Gastrocnemius medialis (tissue), 4 donors: ENCODE measurements around the gene PHF2. TPM values are rescaled to one million over a fixed set of nuclear protein-coding genes. Genes with fewer than 3 reads are reported as not detected.

Experiments
- ATAC-seq, 2 donors: fragments of 150-250 bp; one replicate each; pipeline ENCODE4 v1.9.1; 2016
- DNase-seq, 2 donors: peaks; one replicate each; pipeline ENCODE4 v3.0.0-alpha.2; 2019
- H3K27ac ChIP-seq, 4 donors: fragments of 200-600 bp; sonication (generic); 1 replicate in 1 of 4; 2 replicates in 3 of 4; pipeline ENCODE4 v1.5.1; 2016 to 2018; ENCODE audit warnings: mild to moderate bottlenecking in 2 of 4, moderate library complexity in 1 of 4
- H3K27me3 ChIP-seq, 3 donors: fragments of 200-600 bp; sonication (generic) in 2 of 3; 1 replicate in 1 of 3; 2 replicates in 2 of 3; pipeline versions ENCODE4 v1.5.1 to v1.6.0; 2016 to 2019; ENCODE audit warnings: mild to moderate bottlenecking in 1 of 3, moderate library complexity in 1 of 3
- H3K36me3 ChIP-seq, 2 donors: fragments of 200-600 bp; sonication (generic) in 1 of 2; one replicate each; pipeline ENCODE4 v1.5.1; 2017 to 2018
- H3K4me1 ChIP-seq, 2 donors: fragments of 200-600 bp; sonication (generic) in 1 of 2; one replicate each; pipeline ENCODE4 v1.5.1; 2016 to 2017; ENCODE audit warnings: mild to moderate bottlenecking in 2 of 2
- H3K4me3 ChIP-seq, 4 donors: fragments of 200-600 bp; sonication (generic) in 3 of 4; 1 replicate in 1 of 4; 2 replicates in 3 of 4; pipeline ENCODE4 v1.5.1; 2016 to 2019; ENCODE audit warnings: mild to moderate bottlenecking in 2 of 4
- H3K9me3 ChIP-seq, 3 donors: fragments of 200-600 bp; sonication (generic) in 2 of 3; 1 replicate in 1 of 3; 2 replicates in 2 of 3; pipeline ENCODE4 v1.5.1; 2016 to 2019
- CTCF ChIP-seq, 5 experiments: fragments of 450-650 bp in 3 of 5; fragments of 200-600 bp in 2 of 5; sonication (generic) in 2 of 5; IDR thresholded peaks in 4 of 5; conservative IDR thresholded peaks in 1 of 5; 1 replicate in 4 of 5; 2 replicates in 1 of 5; pipeline ENCODE4 v1.5.1; 2016 to 2019; ENCODE audit warnings: antibody characterized with exemption in 5 of 5, mild to moderate bottlenecking in 3 of 5, moderate library complexity in 3 of 5
- POLR2A ChIP-seq, 2 donors: fragments of 450-650 bp; IDR thresholded peaks; one replicate each; pipeline ENCODE4 v1.6.1; 2017; ENCODE audit warnings: antibody characterized with exemption in 2 of 2, mild to moderate bottlenecking in 2 of 2, moderate library complexity in 2 of 2
- in situ Hi-C, 4 donors: fragments of 200-750 bp; cut with MboI; loops; one replicate each; pipeline versions ENCODE4 v1.15.0 to v1.8.0; 2017; ENCODE audit warnings: low sequenced_read_pairs in 4 of 4
- intact Hi-C: fragments of 100-400 bp; cut with DNase I; formaldehyde crosslinking; loops from one replicate; pipeline ENCODE4 v1.15.1; 2023; ENCODE audit warnings: low total_unique reads
- total RNA-seq, 4 donors: library from RNA; depleted of rRNA; stranded (reverse); fragments of >200 nt; gene quantifications; one replicate each; pipeline versions ENCODE4 v1.1.0 to v1.2.3, GENCODE V29; 2016

The PHF2 gene
- total RNA-seq, 4 donors from 2014 or later, result 18.8 to 24.3 (median 21.9) TPM

GRCh38 chr9:93623753-93624152 is 47.4 kb downstream of the PHF2 start:
- ATAC-seq (no peak), DNase-seq (no peak)
- H3K4me3 ChIP-seq, result no peak overlapping the region
- in situ Hi-C loops, result no loop called here
- intact Hi-C loops, result no loop called here
- H3K27me3 ChIP-seq, result no peaks in the 10 kb centered on the region
- TF ChIP-seq POLR2A (IDR thresholded peaks at IDR 0.05) (no peak), CTCF (IDR thresholded peaks at IDR 0.05 in 4 of 5, conservative IDR thresholded peaks at IDR 0.05 in 1 of 5) (no peak)
- H3K9me3 ChIP-seq, result no peaks in the 10 kb centered on the region
- H3K4me1 ChIP-seq, result peaks cover 25 to 34% of the 10 kb centered on the region in 2 donors
- no peak overlapping the region for H3K27ac ChIP-seq
- H3K36me3 ChIP-seq, result no peaks in the 10 kb centered on the region

GRCh38 chr9:93624431-93624834 is 48.0 kb downstream of the PHF2 start:
- ATAC-seq, result no peak
- H3K4me3 ChIP-seq, result no peak overlapping the region
- DNase-seq, result no peak
- TF ChIP-seq CTCF (IDR thresholded peaks at IDR 0.05 in 4 of 5, conservative IDR thresholded peaks at IDR 0.05 in 1 of 5), result no peak
- TF ChIP-seq POLR2A (IDR thresholded peaks at IDR 0.05), result no peak
- H3K36me3 ChIP-seq, result no peaks in the 10 kb centered on the region
- no peak overlapping the region for H3K27ac ChIP-seq
- no peaks in the 10 kb centered on the region for H3K27me3 ChIP-seq
- in situ Hi-C loops, result no loop called here
- H3K4me1 ChIP-seq, result peaks cover 18 to 27% of the 10 kb centered on the region in 2 donors
- intact Hi-C loops, result no loop called here
- no peaks in the 10 kb centered on the region for H3K9me3 ChIP-seq

GRCh38 chr9:93624977-93625376 is 48.6 kb downstream of the PHF2 start:
- no peaks in the 10 kb centered on the region for H3K9me3 ChIP-seq
- ATAC-seq (no peak), DNase-seq (no peak)
- no peaks in the 10 kb centered on the region for H3K27me3 ChIP-seq
- H3K4me3 ChIP-seq, result no peak overlapping the region
- no peaks in the 10 kb centered on the region for H3K36me3 ChIP-seq
- intact Hi-C loops (no loop called here), in situ Hi-C loops (no loop called here)
- TF ChIP-seq POLR2A (IDR thresholded peaks at IDR 0.05) (no peak), CTCF (IDR thresholded peaks at IDR 0.05 in 4 of 5, conservative IDR thresholded peaks at IDR 0.05 in 1 of 5) (no peak)
- no peak overlapping the region for H3K27ac ChIP-seq
- H3K4me1 ChIP-seq, result peaks cover 14 to 22% of the 10 kb centered on the region in 2 donors

- H3K9me3 ChIP-seq, result no peaks in the 10 kb centered on the region
- no peak for ATAC-seq
- TF ChIP-seq POLR2A (IDR thresholded peaks at IDR 0.05) (no peak), CTCF (IDR thresholded peaks at IDR 0.05 in 4 of 5, conservative IDR thresholded peaks at IDR 0.05 in 1 of 5) (no peak)
- H3K27me3 ChIP-seq, result no peaks in the 10 kb centered on the region
- no peak overlapping the region for H3K4me3 ChIP-seq
- intact Hi-C loops (no loop called here), in situ Hi-C loops (no loop called here)
- DNase-seq, result no peak
- H3K27ac ChIP-seq, result no peak overlapping the region
- H3K4me1 ChIP-seq, result no peaks in the 10 kb centered on the region
- peaks cover 0 to 10% of the 10 kb centered on the region in 2 donors for H3K36me3 ChIP-seq
These were observed 53.5 kb downstream of the PHF2 start for GRCh38 chr9:93629920-93630319.

GRCh38 chr9:93630806-93631411 is 54.5 kb downstream of the PHF2 start:
- Histone ChIP-seq H3K27me3 (no peaks in the 10 kb centered on the region), H3K4me3 (no peak overlapping the region), H3K27ac (no peak overlapping the region), H3K9me3 (no peaks in the 10 kb centered on the region), H3K36me3 (peaks cover 0 to 10% of the 10 kb centered on the region in 2 donors), H3K4me1 (no peaks in the 10 kb centered on the region)
- DNase-seq (no peak), ATAC-seq (no peak)
- no peak for TF ChIP-seq POLR2A (IDR thresholded peaks at IDR 0.05)
- intact Hi-C loops, result no loop called here
- in situ Hi-C loops, result no loop called here
